ENCODE results near the gene MMP19.

DNA sequence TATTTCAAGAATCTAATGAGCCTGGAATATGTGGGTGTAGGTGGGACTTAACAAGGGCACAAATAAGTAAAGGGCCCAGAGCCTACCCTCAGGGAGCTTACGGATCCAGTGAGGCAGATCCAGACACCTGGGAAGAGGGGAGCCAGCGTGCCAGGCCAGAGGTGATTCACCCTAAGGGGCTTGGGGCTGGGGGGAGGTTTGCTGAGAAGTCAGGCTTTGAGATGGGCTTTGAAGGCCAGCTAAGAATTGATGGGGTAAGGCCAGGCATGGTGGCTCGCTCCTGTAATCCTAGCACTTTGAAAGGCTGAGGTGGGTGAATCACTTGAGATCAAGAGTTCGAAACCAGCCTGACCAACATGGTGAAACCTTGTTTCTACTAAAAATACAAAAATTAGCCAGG is 695 bp upstream of the MMP19 start:
- TF ChIP-seq, protein P1, sequence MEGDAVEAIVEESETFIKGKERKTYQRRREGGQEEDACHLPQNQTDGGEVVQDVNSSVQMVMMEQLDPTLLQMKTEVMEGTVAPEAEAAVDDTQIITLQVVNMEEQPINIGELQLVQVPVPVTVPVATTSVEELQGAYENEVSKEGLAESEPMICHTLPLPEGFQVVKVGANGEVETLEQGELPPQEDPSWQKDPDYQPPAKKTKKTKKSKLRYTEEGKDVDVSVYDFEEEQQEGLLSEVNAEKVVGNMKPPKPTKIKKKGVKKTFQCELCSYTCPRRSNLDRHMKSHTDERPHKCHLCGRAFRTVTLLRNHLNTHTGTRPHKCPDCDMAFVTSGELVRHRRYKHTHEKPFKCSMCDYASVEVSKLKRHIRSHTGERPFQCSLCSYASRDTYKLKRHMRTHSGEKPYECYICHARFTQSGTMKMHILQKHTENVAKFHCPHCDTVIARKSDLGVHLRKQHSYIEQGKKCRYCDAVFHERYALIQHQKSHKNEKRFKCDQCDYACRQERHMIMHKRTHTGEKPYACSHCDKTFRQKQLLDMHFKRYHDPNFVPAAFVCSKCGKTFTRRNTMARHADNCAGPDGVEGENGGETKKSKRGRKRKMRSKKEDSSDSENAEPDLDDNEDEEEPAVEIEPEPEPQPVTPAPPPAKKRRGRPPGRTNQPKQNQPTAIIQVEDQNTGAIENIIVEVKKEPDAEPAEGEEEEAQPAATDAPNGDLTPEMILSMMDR (conservative IDR thresholded peaks at IDR 0.05): no peak
- no peak for TF ChIP-seq ZFX (IDR thresholded peaks at IDR 0.05)
